ENCODE results near the gene SYNPO.

SYNPO gene
- total RNA-seq = 0 to 0.07 reads per million in 2 donors

GRCh38 chr5:150640311-150641005 is at the start of gene SYNPO:
Gene SYNPO (plus strand): TSS chr5:150640660. CDS start chr5:150648276, 7,616 bp downstream.
- no peak for DNase-seq

GRCh38 chr5:150590979-150591695 is 49.3 kb upstream of the SYNPO start:
- no peak for DNase-seq

- DNase-seq = no peak
These were observed 46.9 kb upstream of the SYNPO start for GRCh38 chr5:150593593-150593992.

GRCh38 chr5:150593996-150594395 is 46.5 kb upstream of the SYNPO start:
- DNase-seq = no peak

- no peak for DNase-seq
These were observed 44.9 kb upstream of the SYNPO start for GRCh38 chr5:150595466-150596031.

GRCh38 chr5:150596313-150596712 is 44.1 kb upstream of the SYNPO start:
- no peak for DNase-seq

GRCh38 chr5:150596826-150597225 is 43.6 kb upstream of the SYNPO start:
- no peak for DNase-seq

GRCh38 chr5:150598006-150598405 is 42.5 kb upstream of the SYNPO start:
- DNase-seq = no peak

GRCh38 chr5:150598821-150599273 is 41.6 kb upstream of the SYNPO start:
- DNase-seq = no peak

- DNase-seq = no peak
These were observed 41.2 kb upstream of the SYNPO start for GRCh38 chr5:150599281-150599680.

GRCh38 chr5:150599917-150600511 is 40.4 kb upstream of the SYNPO start:
- DNase-seq = no peak

- no peak for DNase-seq
These were observed 39.6 kb upstream of the SYNPO start for GRCh38 chr5:150600616-150601490.

GRCh38 chr5:150601491-150602345 is 38.7 kb upstream of the SYNPO start:
- no peak for DNase-seq

- no peak for DNase-seq
These were observed 37.4 kb upstream of the SYNPO start for GRCh38 chr5:150603052-150603451.

GRCh38 chr5:150603491-150603890 is 37.0 kb upstream of the SYNPO start:
- no peak for DNase-seq

GRCh38 chr5:150604010-150604409 is 36.5 kb upstream of the SYNPO start:
- DNase-seq = no peak

GRCh38 chr5:150604894-150605440 is 35.5 kb upstream of the SYNPO start:
- DNase-seq = no peak

- no peak for DNase-seq
These were observed 34.9 kb upstream of the SYNPO start for GRCh38 chr5:150605546-150605945.

GRCh38 chr5:150606476-150606875 is 34.0 kb upstream of the SYNPO start:
- no peak for DNase-seq

GRCh38 chr5:150607105-150607504 is 33.4 kb upstream of the SYNPO start:
- DNase-seq = no peak

GRCh38 chr5:150607991-150608390 is 32.5 kb upstream of the SYNPO start:
- DNase-seq = no peak

All from T-helper 9 cell (primary cell).